Thoracic aorta (tissue), 2 donors: ENCODE data around the gene MAP1B. TPM values are rescaled to one million over a fixed set of nuclear protein-coding genes. Genes with fewer than 3 reads are reported as not detected.

Experiments used
- ATAC-seq: fragments of 150-250 bp; one replicate; pipeline ENCODE4 v1.8.0; 2017; ENCODE audit warnings: low read depth; ENCODE audit not compliant: insufficient number of reproducible peaks, low FRiP score
- DNase-seq: peaks from one replicate; pipeline ENCODE4 v3.0.0-alpha.2; 2020; ENCODE audit warnings: low spot score
- H3K27ac ChIP-seq, 2 donors: fragments of 200-600 bp; sonication (generic); 1 replicate in 1 of 2; 2 replicates in 1 of 2; pipeline ENCODE4 v1.5.1; 2016; ENCODE audit warnings: mild to moderate bottlenecking in 2 of 2, moderate library complexity in 2 of 2
- H3K27me3 ChIP-seq: fragments of 200-600 bp; sonication (generic); replicated peaks from 2 replicates; pipeline ENCODE4 v1.6.0; 2016; ENCODE audit warnings: mild to moderate bottlenecking; ENCODE audit not compliant: insufficient read depth
- H3K36me3 ChIP-seq: fragments of 200-600 bp; sonication (generic); one replicate; pipeline ENCODE4 v1.5.1; 2016
- H3K4me1 ChIP-seq, 2 donors: fragments of 200-600 bp; sonication (generic); 1 replicate in 1 of 2; 2 replicates in 1 of 2; pipeline versions ENCODE4 v1.5.1 to v1.6.0; 2016; ENCODE audit warnings: low read depth in 2 of 2, mild to moderate bottlenecking in 1 of 2; ENCODE audit not compliant: control insufficient read depth in 1 of 2
- H3K4me3 ChIP-seq: fragments of 200-600 bp; sonication (generic); 2 replicates; pipeline ENCODE4 v1.5.1; 2016; ENCODE audit warnings: mild to moderate bottlenecking
- H3K9me3 ChIP-seq: fragments of 200-600 bp; sonication (generic); 2 replicates; pipeline ENCODE4 v1.5.1; 2016
- CTCF ChIP-seq: fragments of 200-600 bp; sonication (generic); IDR thresholded peaks from one replicate; pipeline ENCODE4 v1.5.1; 2019; ENCODE audit warnings: antibody characterized with exemption
- total RNA-seq, 2 donors: library from RNA; depleted of rRNA; stranded (reverse); fragments of >200 nt; gene quantifications; one replicate each; pipeline versions ENCODE4 v1.1.0 to v1.2.3, GENCODE V29; 2016

MAP1B gene
- total RNA-seq, 2 donors from 2014 or later: 616 to 1,045 TPM

- no peak for ATAC-seq
- H3K4me3 ChIP-seq: peak overlapping the region; percentile 77
- DNase-seq: no peak
- H3K9me3 ChIP-seq: no peaks in the 10 kb centered on the region
- no peak for TF ChIP-seq CTCF
- H3K36me3 ChIP-seq: no peaks in the 10 kb centered on the region
- no peaks in the 10 kb centered on the region for H3K27me3 ChIP-seq
- H3K4me1 ChIP-seq: peaks cover 7 to 24% of the 10 kb centered on the region in 2 donors
- H3K27ac ChIP-seq: peak overlapping the region; percentile 92 to 99
Observed at GRCh38 chr5:72109062-72109411, 1.8 kb downstream of the MAP1B start.

- DNase-seq: no peak
- Histone ChIP-seq H3K27ac (peak overlapping the region; percentile 92 to 99), H3K36me3 (no peaks in the 10 kb centered on the region), H3K4me1 (peaks cover 11 to 30% of the 10 kb centered on the region in 2 donors), H3K27me3 (no peaks in the 10 kb centered on the region), H3K4me3 (peak overlapping the region; percentile 77), H3K9me3 (no peaks in the 10 kb centered on the region)
- no peak for ATAC-seq
- no peak for TF ChIP-seq CTCF
Observed at GRCh38 chr5:72109625-72110024, 2.4 kb downstream of the MAP1B start.

- peak overlapping the region; percentile 77 for H3K4me3 ChIP-seq
- no peak for ATAC-seq
- no peaks in the 10 kb centered on the region for H3K27me3 ChIP-seq
- H3K9me3 ChIP-seq: no peaks in the 10 kb centered on the region
- TF ChIP-seq CTCF: no peak
- H3K4me1 ChIP-seq: peaks cover 12 to 39% of the 10 kb centered on the region in 2 donors
- no peak for DNase-seq
- H3K36me3 ChIP-seq: peaks cover 4% of the 10 kb centered on the region
- peak overlapping the region; percentile 92 to 99 for H3K27ac ChIP-seq
Observed at GRCh38 chr5:72110394-72111013, 3.2 kb downstream of the MAP1B start.

- DNase-seq: no peak
- no peak for TF ChIP-seq CTCF
- Histone ChIP-seq H3K4me1 (peaks cover 14 to 56% of the 10 kb centered on the region in 2 donors), H3K27me3 (no peaks in the 10 kb centered on the region), H3K9me3 (no peaks in the 10 kb centered on the region), H3K4me3 (peak overlapping the region; percentile 45), H3K27ac (peak overlapping the region; percentile 92 to 99), H3K36me3 (peaks cover 13% of the 10 kb centered on the region)
- no peak for ATAC-seq
Observed at GRCh38 chr5:72112389-72112788, 5.1 kb downstream of the MAP1B start.

- peaks cover 19% of the 10 kb centered on the region for H3K36me3 ChIP-seq
- peak overlapping the region; percentile 20 for H3K4me3 ChIP-seq
- DNase-seq (no peak), ATAC-seq (no peak)
- no peaks in the 10 kb centered on the region for H3K9me3 ChIP-seq
- H3K4me1 ChIP-seq: peaks cover 14 to 78% of the 10 kb centered on the region in 2 donors
- peak overlapping the region; percentile 58 to 99 for H3K27ac ChIP-seq
- no peaks in the 10 kb centered on the region for H3K27me3 ChIP-seq
- TF ChIP-seq CTCF: no peak
Observed at GRCh38 chr5:72114629-72115028, 7.4 kb downstream of the MAP1B start.
